Stimulated activated effector memory CD8-positive, alpha-beta T cell treated with anti-CD3 and anti-CD28 coated beads, Interleukin-12 subunit alpha, Interleukin-12 subunit beta, amount 100 ng/mL, for 72 hours (primary cell): ENCODE data around the gene TRPV4.

Source experiments
- ATAC-seq: fragments of 150-1000 bp; cut with Tn5 transposase; 2 replicates; pipeline ENCODE4 v1.10.0; 2021
- DNase-seq, 2 donors: peaks; one replicate each; pipeline ENCODE4 v3.0.0; 2021 to 2022; ENCODE audit warnings: low spot score in 2 of 2
- H3K27ac Mint-ChIP-seq: one replicate; pipeline ENCODE4 v1.8.0; 2022; ENCODE audit warnings: mild to moderate bottlenecking, mixed read lengths
- H3K36me3 Mint-ChIP-seq: one replicate; pipeline ENCODE4 v1.8.0; 2022; ENCODE audit warnings: mild to moderate bottlenecking, mixed read lengths
- H3K4me1 Mint-ChIP-seq: one replicate; pipeline ENCODE4 v1.8.0; 2022; ENCODE audit warnings: mixed read lengths
- H3K4me3 Mint-ChIP-seq: one replicate; pipeline ENCODE4 v1.8.0; 2022; ENCODE audit warnings: mild to moderate bottlenecking, mixed read lengths
- H3K9me3 Mint-ChIP-seq: one replicate; pipeline ENCODE4 v1.8.0; 2022; ENCODE audit warnings: mixed read lengths

TRPV4 gene

DNA sequence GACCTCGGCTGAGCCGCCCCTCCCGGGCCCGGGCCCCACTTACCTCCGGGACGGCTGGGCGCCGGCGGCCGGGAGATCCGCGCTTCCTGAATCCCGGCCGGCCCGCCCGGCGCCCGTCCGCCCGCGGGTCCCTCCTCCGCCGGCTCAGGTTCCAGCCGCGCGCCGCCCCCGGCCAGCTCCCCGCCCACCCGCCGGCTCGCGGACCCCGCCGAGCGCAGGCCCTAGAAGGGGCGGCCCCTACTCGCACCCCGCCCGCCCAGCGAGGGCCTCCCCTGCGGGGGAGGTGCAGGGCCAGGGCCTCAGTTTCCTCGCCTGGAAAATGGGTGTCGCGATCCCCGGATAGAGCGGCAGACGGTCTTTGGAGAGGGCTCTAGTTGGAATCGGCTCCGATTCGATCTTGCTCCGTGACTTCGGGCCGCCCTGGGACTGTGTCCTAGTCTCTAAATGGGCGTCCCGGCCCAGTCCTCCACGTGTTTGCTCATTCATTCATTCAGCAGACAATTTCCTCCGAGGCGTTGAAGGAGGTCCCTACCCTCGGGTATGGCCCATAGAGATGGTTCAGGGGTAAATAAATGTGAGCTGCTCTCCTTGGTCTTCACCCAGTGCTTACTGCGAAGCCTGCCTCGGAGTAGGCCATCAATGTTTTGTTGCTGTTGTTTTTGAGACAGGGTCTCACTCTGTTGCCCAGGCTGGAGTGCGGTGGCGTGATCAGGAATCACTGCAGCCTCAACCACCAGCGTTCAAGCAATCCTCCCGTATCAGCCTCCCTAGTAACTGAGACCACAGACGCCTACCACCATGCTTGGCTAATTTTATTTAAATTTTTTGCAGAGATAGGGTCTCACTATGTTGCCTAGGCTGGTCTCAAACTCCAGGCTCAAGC, at the start of gene TRPV4:
Gene TRPV4 (minus strand): TSS at position 92 of the 883 bp plus-strand sequence. CDS start 18,602 bp downstream, outside the sequence.
- Mint-ChIP-seq H3K4me3 (peak within 1 kb of the TSS; percentile 26), H3K27ac (no peak within 1 kb of the TSS), H3K9me3 (no peaks in the 10 kb centered on the region), H3K4me1 (peaks cover 6% of the 10 kb centered on the region), H3K36me3 (no peaks in the 10 kb centered on the region)
- no peak for ATAC-seq
- DNase-seq = no peak

DNA sequence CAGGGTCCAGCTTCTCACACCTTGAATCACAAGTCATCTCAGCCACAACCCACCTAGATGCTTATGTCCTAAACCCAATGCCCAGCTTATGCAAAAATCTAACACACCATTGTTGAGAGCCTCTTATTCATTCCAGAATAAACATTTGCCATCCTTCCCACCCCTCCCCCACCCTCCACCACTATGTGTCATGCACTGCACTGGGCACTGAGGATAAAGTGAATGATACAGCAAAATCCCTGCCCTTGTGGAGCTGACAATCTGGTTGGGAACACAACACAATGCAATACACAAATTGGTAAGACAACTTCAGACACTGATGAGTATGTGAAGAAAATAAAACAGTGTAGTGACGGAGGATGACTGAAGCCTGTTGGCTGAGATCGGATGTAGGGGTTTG, 48.6 kb upstream of the TRPV4 start:
- Mint-ChIP-seq H3K27ac (no peak overlapping the region), H3K4me1 (peaks cover 33% of the 10 kb centered on the region), H3K4me3 (no peak overlapping the region), H3K9me3 (no peaks in the 10 kb centered on the region), H3K36me3 (peaks cover 13% of the 10 kb centered on the region)
- ATAC-seq = no peak
- DNase-seq = no peak

DNA sequence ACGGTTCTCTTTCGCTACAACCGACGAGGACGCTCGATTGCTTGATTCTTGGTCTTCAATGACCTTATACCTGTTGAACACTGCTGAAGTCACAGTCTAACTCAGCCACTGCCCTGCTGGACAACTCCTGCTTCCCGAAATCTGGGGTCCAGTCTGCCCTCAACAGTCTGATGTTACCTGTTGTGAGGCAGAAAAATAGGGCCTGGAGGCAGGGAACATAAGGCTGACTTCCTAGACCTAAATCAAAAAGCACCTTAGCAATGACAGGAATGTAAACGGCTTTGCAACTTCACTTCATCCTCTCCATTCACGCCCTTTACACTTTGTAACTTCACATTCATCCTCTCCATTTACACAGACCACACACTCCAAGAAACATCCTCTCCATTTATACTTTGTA, 47.7 kb upstream of the TRPV4 start:
- Mint-ChIP-seq H3K27ac (peak overlapping the region; percentile 99), H3K36me3 (peaks cover 13% of the 10 kb centered on the region), H3K9me3 (no peaks in the 10 kb centered on the region), H3K4me1 (peaks cover 40% of the 10 kb centered on the region), H3K4me3 (peak overlapping the region; percentile 95)
- ATAC-seq (no peak), DNase-seq (no peak)

DNA sequence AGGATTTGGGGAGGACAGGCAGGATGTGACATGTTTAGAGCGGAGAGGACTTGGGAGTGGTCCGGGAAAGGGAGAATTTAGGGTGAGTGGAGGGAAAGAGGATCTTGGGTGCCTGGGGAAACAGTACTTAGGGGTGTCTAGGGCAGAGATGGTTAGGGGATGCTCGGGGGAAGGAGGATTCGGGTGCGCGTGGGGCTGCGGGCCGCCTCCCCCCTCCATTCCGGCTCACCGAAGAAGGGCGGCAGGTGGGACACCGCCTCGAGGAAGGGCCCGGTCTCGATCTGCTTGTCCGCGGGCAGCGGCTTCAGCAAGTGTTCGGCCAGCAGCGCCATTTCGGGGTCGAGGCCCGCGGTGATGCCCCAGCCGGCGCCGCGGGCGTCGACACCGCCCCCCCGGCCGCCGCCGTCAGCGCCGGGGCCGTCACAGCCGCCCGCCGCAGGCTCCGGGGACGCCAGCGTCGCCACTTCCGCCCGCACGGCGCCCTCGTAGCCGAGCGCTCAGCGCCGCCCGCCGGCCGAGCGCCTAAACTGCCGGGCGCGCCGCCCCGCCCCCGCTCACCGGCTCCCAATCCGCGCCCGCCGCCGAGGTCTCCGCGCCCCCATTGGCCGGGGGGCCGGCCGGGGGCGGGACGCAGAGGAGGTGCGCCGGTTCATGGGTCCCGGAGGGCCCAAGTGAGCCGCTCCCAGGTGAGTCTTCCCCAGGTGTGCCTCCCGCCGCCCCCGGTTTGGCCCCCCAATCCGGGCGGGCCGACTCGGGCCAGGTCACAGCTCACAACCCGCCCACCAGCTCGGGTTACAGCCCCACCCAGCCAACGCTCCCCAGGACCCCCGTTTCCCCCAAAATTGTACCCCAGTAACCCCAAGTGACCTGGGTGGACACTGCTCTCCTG, 47.1 kb upstream of the TRPV4 start, which contains the start of gene GLTP:
Gene GLTP (minus strand): TSS at position 499 of the 889 bp plus-strand sequence. CDS start 167 bp downstream, at position 332.
- peak within 1 kb of the TSS; percentile 99 for H3K27ac Mint-ChIP-seq
- peak within 1 kb of the TSS; percentile 95 for H3K4me3 Mint-ChIP-seq
- DNase-seq (peak; percentile 90 to 93), ATAC-seq (peak; percentile 98)
- H3K4me1 Mint-ChIP-seq = peaks cover 46% of the 10 kb centered on the region
- peaks cover 13% of the 10 kb centered on the region for H3K36me3 Mint-ChIP-seq
- H3K9me3 Mint-ChIP-seq = no peaks in the 10 kb centered on the region

DNA sequence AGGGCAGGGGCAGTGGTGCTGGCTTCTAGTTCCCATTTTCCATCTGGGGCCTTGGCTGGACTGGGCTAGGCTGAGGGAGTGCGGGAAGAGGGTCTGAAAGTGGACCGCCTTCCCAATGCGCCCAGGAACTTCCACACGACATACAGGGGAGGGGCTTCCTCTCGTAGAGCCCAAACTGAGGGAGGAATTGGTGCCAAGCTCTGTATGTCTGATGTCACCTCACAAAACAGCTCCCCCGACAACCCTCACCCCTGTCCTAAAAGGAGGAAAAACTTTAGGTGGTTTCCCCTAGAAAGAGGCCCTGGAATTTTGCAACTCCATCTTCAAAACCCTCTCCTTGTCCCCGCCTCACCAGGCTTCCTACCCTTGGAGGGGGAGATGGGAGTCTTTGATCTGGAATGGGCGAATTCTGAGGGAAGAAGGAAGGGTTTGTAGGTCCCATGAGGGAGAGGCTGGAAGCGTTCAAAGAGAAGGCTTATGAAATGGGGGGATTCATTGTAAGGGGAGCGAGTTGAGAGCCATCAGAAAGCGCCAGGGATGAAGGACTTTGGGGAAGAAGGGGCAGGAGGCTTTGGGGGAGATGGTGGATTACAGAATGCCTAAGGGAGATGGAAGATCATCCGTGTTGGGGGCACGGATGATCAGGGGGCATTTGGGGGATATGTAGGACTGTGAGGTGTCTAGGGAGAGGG, 46.3 kb upstream of the TRPV4 start:
- H3K4me1 Mint-ChIP-seq = peaks cover 54% of the 10 kb centered on the region
- H3K27ac Mint-ChIP-seq = peak overlapping the region; percentile 99
- no peak for ATAC-seq
- peak overlapping the region; percentile 95 for H3K4me3 Mint-ChIP-seq
- H3K36me3 Mint-ChIP-seq = peaks cover 13% of the 10 kb centered on the region
- no peaks in the 10 kb centered on the region for H3K9me3 Mint-ChIP-seq
- no peak for DNase-seq

DNA sequence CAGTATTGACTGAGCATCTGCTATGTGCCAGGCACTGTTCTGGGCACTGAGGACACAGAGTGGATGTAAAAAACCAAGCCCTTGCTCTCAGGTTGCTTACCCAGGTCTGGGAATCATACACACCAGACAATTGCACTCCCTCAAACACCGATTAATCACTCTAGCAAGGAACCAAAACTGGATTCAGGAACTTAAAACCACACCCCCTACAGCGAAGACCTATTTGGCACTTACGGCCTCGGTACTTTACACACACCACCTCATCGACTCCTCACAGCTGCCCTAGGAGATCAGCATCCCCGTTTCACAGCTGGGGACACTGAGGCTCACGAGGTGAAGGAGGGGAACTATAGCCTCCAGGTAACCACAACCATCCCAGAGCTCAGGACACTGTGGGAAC, 45.6 kb upstream of the TRPV4 start:
- Mint-ChIP-seq H3K4me1 (peaks cover 56% of the 10 kb centered on the region), H3K27ac (peak overlapping the region; percentile 99), H3K9me3 (no peaks in the 10 kb centered on the region), H3K4me3 (peak overlapping the region; percentile 95), H3K36me3 (peaks cover 13% of the 10 kb centered on the region)
- ATAC-seq = no peak
- DNase-seq = no peak

DNA sequence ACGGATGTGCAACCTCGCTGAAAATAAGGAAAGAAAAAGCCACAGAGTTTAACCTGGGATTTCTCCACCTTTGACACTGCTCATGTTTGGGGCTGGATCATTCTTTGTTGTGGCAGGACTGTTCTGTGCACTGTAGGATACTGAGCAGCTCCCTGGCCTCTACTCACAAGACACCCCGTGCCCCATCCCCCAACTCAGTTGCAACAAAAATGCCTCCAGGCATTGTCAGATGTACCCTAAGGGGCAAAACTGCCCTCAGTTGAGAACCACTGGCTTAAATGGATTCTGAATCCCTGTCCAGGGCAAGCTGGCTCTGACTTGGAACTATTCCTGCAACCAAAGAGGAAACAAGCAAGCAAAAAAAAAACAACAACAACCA, 45.0 kb upstream of the TRPV4 start:
- H3K27ac Mint-ChIP-seq = no peak overlapping the region
- H3K4me1 Mint-ChIP-seq = peaks cover 56% of the 10 kb centered on the region
- peak overlapping the region; percentile 95 for H3K4me3 Mint-ChIP-seq
- DNase-seq (no peak), ATAC-seq (no peak)
- no peaks in the 10 kb centered on the region for H3K9me3 Mint-ChIP-seq
- peaks cover 14% of the 10 kb centered on the region for H3K36me3 Mint-ChIP-seq

DNA sequence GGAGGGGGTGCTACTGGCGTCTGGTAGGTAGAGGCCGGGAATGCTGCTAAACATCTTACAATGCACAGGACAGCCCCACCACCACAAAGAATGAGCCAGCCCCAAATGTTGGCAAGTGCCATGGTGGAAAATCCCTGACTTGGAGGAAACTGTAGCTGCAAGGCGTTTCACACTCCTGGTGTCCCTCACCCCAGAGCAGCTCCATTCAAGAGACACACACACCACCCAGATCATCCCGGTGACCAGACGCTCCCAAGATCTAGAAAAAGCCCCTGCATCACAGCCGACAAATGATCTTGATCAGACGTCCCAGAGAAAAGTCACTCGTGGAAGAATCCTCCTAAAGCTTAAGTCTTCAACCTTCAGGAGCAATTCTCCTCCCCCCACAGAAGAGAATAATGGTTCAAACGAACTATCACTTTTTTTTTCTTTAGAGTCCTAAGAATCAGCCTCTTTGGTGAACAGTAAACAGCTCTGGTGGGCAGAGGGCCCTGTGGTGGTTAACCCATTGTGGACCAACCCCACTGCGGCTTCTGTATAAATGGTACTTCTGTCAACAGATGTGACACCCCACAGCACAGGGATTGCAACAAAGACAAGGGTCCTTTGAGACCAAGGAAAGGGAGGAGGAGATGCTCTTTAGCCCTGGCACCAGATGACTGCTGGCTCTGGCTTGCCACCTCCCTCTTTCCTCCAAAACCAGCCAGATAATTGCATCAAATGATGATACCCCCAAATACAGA, 44.5 kb upstream of the TRPV4 start:
- no peak for DNase-seq
- no peak for ATAC-seq
- Mint-ChIP-seq H3K9me3 (no peaks in the 10 kb centered on the region), H3K36me3 (peaks cover 20% of the 10 kb centered on the region), H3K4me3 (peak overlapping the region; percentile 95), H3K27ac (no peak overlapping the region), H3K4me1 (peaks cover 56% of the 10 kb centered on the region)

DNA sequence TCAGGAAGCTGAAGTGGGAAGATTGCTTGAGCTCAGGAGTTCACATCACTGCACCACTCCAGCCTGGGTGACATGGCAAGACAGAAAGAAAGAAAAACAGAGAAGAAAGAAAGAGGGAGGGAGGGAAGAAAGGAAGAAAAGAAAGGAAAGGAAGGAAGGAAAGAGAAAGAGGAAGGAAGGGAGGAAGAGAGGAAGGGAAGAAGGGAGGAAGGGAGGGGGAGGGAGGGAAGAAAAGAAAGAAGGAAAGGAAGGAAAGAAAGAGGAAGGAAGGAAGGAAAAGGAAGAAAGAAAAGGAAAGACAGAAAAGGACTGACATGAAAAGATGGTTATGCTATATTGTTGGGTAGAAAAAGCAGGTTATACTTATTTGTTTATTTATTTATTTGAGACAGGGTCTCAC, 43.2 kb upstream of the TRPV4 start:
- peak overlapping the region; percentile 52 for H3K27ac Mint-ChIP-seq
- no peaks in the 10 kb centered on the region for H3K9me3 Mint-ChIP-seq
- peaks cover 58% of the 10 kb centered on the region for H3K4me1 Mint-ChIP-seq
- H3K36me3 Mint-ChIP-seq = peaks cover 20% of the 10 kb centered on the region
- DNase-seq (no peak), ATAC-seq (no peak)
- H3K4me3 Mint-ChIP-seq = no peak overlapping the region

DNA sequence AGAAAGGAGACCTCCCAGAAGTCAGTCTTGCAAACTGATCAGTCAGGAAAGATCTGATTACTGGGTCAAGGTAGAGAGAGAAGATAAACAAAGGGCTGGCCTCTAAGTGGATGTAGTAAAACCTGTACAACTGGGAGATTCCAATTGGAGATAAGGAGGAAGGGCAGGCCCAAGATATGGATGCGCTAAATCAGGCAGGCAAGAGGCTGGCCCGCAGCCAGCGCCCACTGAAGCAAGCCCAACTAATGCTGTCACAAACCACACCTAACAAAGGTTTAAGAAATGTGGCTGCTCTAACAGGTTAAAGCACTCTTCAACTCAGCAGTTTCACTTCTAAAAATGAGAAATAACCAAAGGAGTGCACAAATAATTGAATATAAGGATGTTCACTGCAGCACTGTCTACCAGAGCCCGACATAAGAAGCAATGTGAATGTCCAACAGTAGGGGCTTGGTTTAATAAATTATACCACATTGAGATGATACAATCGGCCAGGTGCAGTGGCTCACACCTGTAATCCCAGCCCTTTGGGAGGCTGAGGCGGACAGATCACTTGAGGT, 42.5 kb upstream of the TRPV4 start:
- Mint-ChIP-seq H3K4me3 (no peak overlapping the region), H3K4me1 (peaks cover 55% of the 10 kb centered on the region), H3K36me3 (peaks cover 20% of the 10 kb centered on the region), H3K9me3 (no peaks in the 10 kb centered on the region), H3K27ac (peak overlapping the region; percentile 52)
- DNase-seq (no peak), ATAC-seq (no peak)

DNA sequence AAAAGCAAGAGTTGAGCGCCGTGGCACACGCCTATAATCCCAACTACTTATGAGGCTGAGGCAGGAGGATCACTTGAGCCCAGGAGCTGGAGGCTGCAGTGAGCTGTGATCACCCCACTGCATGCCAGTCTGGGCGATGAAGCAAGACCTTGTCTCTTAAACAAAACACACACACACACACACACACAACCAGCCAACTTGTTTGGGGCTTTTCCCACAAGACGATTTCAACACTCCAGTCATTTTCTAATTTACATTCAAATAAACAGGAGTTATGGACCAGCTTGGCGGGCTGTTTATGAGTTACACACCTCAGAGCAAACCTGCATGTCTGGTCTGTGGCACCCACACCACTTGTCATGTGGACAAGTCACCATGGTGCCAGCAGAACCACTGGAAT, 40.5 kb upstream of the TRPV4 start:
- Mint-ChIP-seq H3K9me3 (no peaks in the 10 kb centered on the region), H3K4me1 (peaks cover 46% of the 10 kb centered on the region), H3K36me3 (peaks cover 13% of the 10 kb centered on the region), H3K27ac (no peak overlapping the region), H3K4me3 (no peak overlapping the region)
- no peak for DNase-seq
- ATAC-seq = no peak

DNA sequence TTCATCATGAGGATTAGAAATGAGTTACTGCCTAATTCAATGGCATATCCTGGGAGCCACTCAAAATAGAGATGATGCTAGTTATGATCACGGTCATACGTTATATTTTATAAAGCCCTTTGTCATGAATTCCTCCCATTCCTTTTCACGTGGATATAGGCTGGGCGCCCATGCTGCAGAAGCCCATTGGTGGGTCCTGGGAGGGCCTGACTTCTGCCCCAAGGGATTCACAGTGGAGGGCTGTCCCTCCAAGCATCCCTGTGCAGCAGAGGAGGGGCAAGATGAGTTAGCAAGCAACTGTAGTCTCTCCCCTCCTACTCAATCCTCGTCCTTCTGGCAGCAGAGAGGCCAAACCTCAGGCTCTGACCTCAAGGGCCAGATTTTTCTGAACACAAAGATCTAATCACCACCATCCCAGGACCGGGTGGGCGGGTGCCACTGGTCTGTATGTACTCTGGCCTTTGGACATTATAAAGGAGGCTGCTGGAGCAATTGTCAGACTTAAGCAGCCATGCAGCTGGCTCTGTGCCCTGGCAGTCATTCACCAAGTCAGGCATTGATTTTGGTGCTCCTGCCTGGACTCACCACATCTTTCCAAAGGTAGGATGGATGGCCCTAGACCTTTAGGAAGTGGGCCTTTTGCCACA, 38.6 kb upstream of the TRPV4 start:
- DNase-seq (no peak), ATAC-seq (no peak)
- peaks cover 43% of the 10 kb centered on the region for H3K4me1 Mint-ChIP-seq
- peaks cover 8% of the 10 kb centered on the region for H3K36me3 Mint-ChIP-seq
- no peak overlapping the region for H3K27ac Mint-ChIP-seq
- no peaks in the 10 kb centered on the region for H3K9me3 Mint-ChIP-seq
- H3K4me3 Mint-ChIP-seq = no peak overlapping the region

DNA sequence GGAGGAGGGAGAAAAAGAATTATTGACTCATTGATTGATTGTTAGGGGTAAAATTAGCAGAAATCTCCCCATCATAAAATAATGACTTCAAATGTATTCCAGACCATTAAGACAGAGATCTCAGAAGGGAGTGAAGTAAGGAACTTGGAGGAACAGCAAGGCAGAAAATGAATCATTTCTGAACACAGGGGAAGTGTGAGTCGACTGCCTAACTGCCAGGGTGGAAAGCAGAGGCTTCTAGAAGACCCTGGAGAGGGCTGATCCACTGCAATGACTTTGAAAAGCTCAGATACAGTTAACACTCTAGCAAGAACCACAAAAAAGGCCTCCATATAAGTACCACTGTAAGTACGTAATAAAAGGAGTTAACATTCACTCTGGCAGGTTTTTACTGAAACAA, 37.5 kb upstream of the TRPV4 start:
- Mint-ChIP-seq H3K4me3 (no peak overlapping the region), H3K4me1 (peaks cover 33% of the 10 kb centered on the region), H3K9me3 (no peaks in the 10 kb centered on the region), H3K27ac (peak overlapping the region; percentile 58), H3K36me3 (peaks cover 8% of the 10 kb centered on the region)
- no peak for DNase-seq
- peak; percentile 50 for ATAC-seq
